ENCODE measurements around the gene IGSF3. TPM values are rescaled to one million over a fixed set of nuclear protein-coding genes. Genes with fewer than 3 reads are reported as not detected.

IGSF3 gene
- total and polyA plus RNA-seq, 10 of the 15 experiments (the other 5 are each of a cell fraction or from before 2014, with no cell fraction given): 1.4 to 18.0 (median 9.6) TPM

GRCh38 chr1:116525440-116525839 is 142.1 kb downstream of the IGSF3 start:
- H2AFZ ChIP-seq (ENCODE audit: control insufficient read depth, low read depth, low read length): no peak overlapping the region
- no peak for DNase-seq (ENCODE audit: low read depth, low spot score)
- intact Hi-C loops (cut with micrococcal nuclease; ENCODE audit: unreplicated experiment): no loop called here
- ChIA-PET CTCF (no interaction called here), POLR2A (interaction anchor here (1.0 kb wide), 1 partner anchor 12 kb away, joined by 3 read pairs; no protein-coding TSS in a partner anchor), RAD21 (ENCODE audit: unreplicated experiment) (no interaction called here), SMC1A (ENCODE audit: uncharacterized antibody, unreplicated experiment) (no interaction called here)
- ATAC-seq: no peak
- no peaks in the 10 kb centered on the region; the same call in 1 of the 2 replicates for H3K79me2 ChIP-seq (ENCODE audit: control insufficient read depth, insufficient read depth, low read length)
- H3K27ac ChIP-seq (ENCODE audit: control insufficient read depth, insufficient read depth): no peak overlapping the region
- no peak for TF ChIP-seq YY1 (IDR thresholded peaks at IDR 0.05; ENCODE audit: low read depth, low read length)
- 0 out of 2 replicates have a peak, but pooled peaks have one; percentile 53 for TF ChIP-seq PML (IDR thresholded peaks at IDR 0.05; ENCODE audit: low read length)
- TF ChIP-seq POLR2AphosphoS5 (IDR thresholded peaks at IDR 0.05; ENCODE audit: low read length): 0 out of 2 replicates have a peak, but pooled peaks have one; percentile 52
- TF ChIP-seq CBFB (IDR thresholded peaks at IDR 0.05; ENCODE audit: low read depth): peak; percentile 27; the same call in 1 of the 2 replicates
- TF ChIP-seq BCL11A (IDR thresholded peaks at IDR 0.05; ENCODE audit: low read depth, low read length): no peak
- H3K9me3 ChIP-seq (replicated peaks; ENCODE audit: control insufficient read depth, insufficient read depth, low read length): no peaks in the 10 kb centered on the region; the same call in 1 of the 3 replicates
- no peaks in the 10 kb centered on the region for H3K27me3 ChIP-seq (replicated peaks in 1 of 2; ENCODE audit: control insufficient read depth in 2 of 2, insufficient read depth in 2 of 2, low read length in 1 of 2)
- H3K4me1 ChIP-seq (ENCODE audit: control insufficient read depth, insufficient read depth, low read length): no peaks in the 10 kb centered on the region
- H3K4me2 ChIP-seq (ENCODE audit: control insufficient read depth, insufficient read depth): no peak overlapping the region
- peaks cover 0 to 20% of the 10 kb centered on the region in 2 experiments; a peak in 3 of 4 replicates for H3K36me3 ChIP-seq (ENCODE audit: control insufficient read depth in 2 of 2, insufficient read depth in 2 of 2, low read length in 1 of 2)
- no peak for FAIRE-seq
- no peak overlapping the region for H3K4me3 ChIP-seq
- BruUV-seq (replicated peaks): no TSS peak
- no peak overlapping the region for H3K9ac ChIP-seq (ENCODE audit: control insufficient read depth, insufficient read depth, low read length)
- no peaks in the 10 kb centered on the region for H4K20me1 ChIP-seq (ENCODE audit: control insufficient read depth, insufficient read depth)
- 71% methylated on average over 2 of the region's 2 CpGs for WGBS (ENCODE audit: insufficient coverage, insufficient replicate concordance, low lambda C conversion rate, missing lambda C conversion rate)
- in situ Hi-C loops (cut with MboI): no loop called here

MicroRNAs encoded within 50 kb of the gene (microRNA counts, 767-probe panel; counts per million panel counts)
- 1,346 counts per million, percentile 48 among the panel's probes with 10 or more counts for microRNA hsa-miR-320b
- microRNA hsa-miR-548ac: 977 counts per million, percentile 26 among the panel's probes with 10 or more counts

Small RNA genes lying within 50 kb of the gene (microRNA-seq; reads per million reads assigned to microRNA genes)
- not detected for gene MIR320B1
- gene MIR548AC: 0.94 reads per million

Small RNA genes lying within 50 kb of the gene (small RNA-seq; reads per million reads assigned to genes)
- gene MIR320B1 (not detected), gene MIR548AC (0.59 reads per million, percentile 14 among the genes with 10 or more reads in this experiment)

Other genes with a start within 250 kb of the IGSF3 start
- gene CD58, start 96.7 kb downstream of the IGSF3 start, total RNA-seq (2014; rRNA removed): 105 and 127 TPM in 2 replicates
- gene CD58, start 96.7 kb downstream of the IGSF3 start, total RNA-seq (2014; rRNA removed; fragmentation: Illumina TruSeq; extraction: Trizol): 130 and 131 TPM in 2 replicates
- 67.7 and 70.4 TPM in 2 replicates for gene CD58, start 96.7 kb downstream of the IGSF3 start, total RNA-seq (2021)
- 172 and 229 TPM in 2 replicates for gene CD58, start 96.7 kb downstream of the IGSF3 start, polyA plus RNA-seq (2011; rRNA removed)
- gene CD58, start 96.7 kb downstream of the IGSF3 start, polyA plus RNA-seq (2014; fragmentation: Illumina TruSeq; extraction: Trizol): 164 and 219 TPM in 2 replicates
- gene CD58, start 96.7 kb downstream of the IGSF3 start, polyA plus RNA-seq (2014; fragmentation: Nextera tagmentation; extraction: Ambion mirVana): 100 to 1,000 TPM; 110 to 125 TPM
- gene CD58, start 96.7 kb downstream of the IGSF3 start, polyA plus RNA-seq (2014; rRNA removed): 95.3 and 128 TPM in 2 replicates
- gene CD58, start 96.7 kb downstream of the IGSF3 start, polyA plus RNA-seq (2016; fragmentation: Nextera tagmentation; extraction: Ambion mirVana): 100 to 1,000 TPM; 241 to 252 TPM
- 1.4 and 3.1 TPM in 2 replicates for gene CD2, start 86.7 kb upstream of the IGSF3 start, total RNA-seq (2014; rRNA removed)
- gene CD2, start 86.7 kb upstream of the IGSF3 start, total RNA-seq (2014; rRNA removed; fragmentation: Illumina TruSeq; extraction: Trizol): 4.1 and 4.8 TPM in 2 replicates
- 2.4 and 2.9 TPM in 2 replicates for gene CD2, start 86.7 kb upstream of the IGSF3 start, total RNA-seq (2021)
- 0.12 and 0.15 TPM in 2 replicates for gene CD2, start 86.7 kb upstream of the IGSF3 start, polyA plus RNA-seq (2011; rRNA removed)
- gene CD2, start 86.7 kb upstream of the IGSF3 start, polyA plus RNA-seq (2014; fragmentation: Illumina TruSeq; extraction: Trizol): 4.2 and 8.8 TPM in 2 replicates
- gene CD2, start 86.7 kb upstream of the IGSF3 start, polyA plus RNA-seq (2014; fragmentation: Nextera tagmentation; extraction: Ambion mirVana): 1 to 10 TPM; 3.0 to 4.3 TPM
- 1.8 and 2.7 TPM in 2 replicates for gene CD2, start 86.7 kb upstream of the IGSF3 start, polyA plus RNA-seq (2014; rRNA removed)
- gene CD2, start 86.7 kb upstream of the IGSF3 start, polyA plus RNA-seq (2016; fragmentation: Nextera tagmentation; extraction: Ambion mirVana): 1 to 10 TPM; 1.1 to 1.6 TPM
- gene PTGFRN, start 242.2 kb upstream of the IGSF3 start, total RNA-seq (2014; rRNA removed): 5.5 and 9.9 TPM in 2 replicates
- 5.8 TPM in 2 replicates for gene PTGFRN, start 242.2 kb upstream of the IGSF3 start, total RNA-seq (2014; rRNA removed; fragmentation: Illumina TruSeq; extraction: Trizol)
- 8.3 and 8.9 TPM in 2 replicates for gene PTGFRN, start 242.2 kb upstream of the IGSF3 start, total RNA-seq (2021)
- 2.8 and 3.5 TPM in 2 replicates for gene PTGFRN, start 242.2 kb upstream of the IGSF3 start, polyA plus RNA-seq (2011; rRNA removed)
- 2.4 and 5.3 TPM in 2 replicates for gene PTGFRN, start 242.2 kb upstream of the IGSF3 start, polyA plus RNA-seq (2014; fragmentation: Illumina TruSeq; extraction: Trizol)
- 1 to 10 TPM; 4.9 to 7.2 TPM for gene PTGFRN, start 242.2 kb upstream of the IGSF3 start, polyA plus RNA-seq (2014; fragmentation: Nextera tagmentation; extraction: Ambion mirVana)
- gene PTGFRN, start 242.2 kb upstream of the IGSF3 start, polyA plus RNA-seq (2014; rRNA removed): 3.9 and 4.4 TPM in 2 replicates
- 1 to 10 TPM; 2.7 to 3.1 TPM for gene PTGFRN, start 242.2 kb upstream of the IGSF3 start, polyA plus RNA-seq (2016; fragmentation: Nextera tagmentation; extraction: Ambion mirVana)